Stimulated activated CD8-positive, alpha-beta memory T cell treated with anti-CD3 and anti-CD28 coated beads, Interleukin-12 subunit alpha, Interleukin-12 subunit beta, amount 100 ng/mL, for 24 hours (primary cell): ENCODE measurements around the gene PRSS48.
"Not testable (repeated sequence)": the region's sequence is repeated elsewhere in the genome, so short reads cannot be mapped to it uniquely, and the experiment has no call there.

Experiments used
- DNase-seq: peaks from one replicate; pipeline ENCODE4 v3.0.0-alpha.2; 2020; ENCODE audit errors: extremely low read depth

PRSS48 gene

GRCh38 chr4:151276787-151277562 lies at the start of gene PRSS48:
Gene PRSS48 (plus strand): TSS chr4:151277161. CDS start chr4:151277173, 12 bp downstream.
- peak; percentile 5 for DNase-seq

- DNase-seq, result no peak
Observed at GRCh38 chr4:151227172-151227571, 49.8 kb upstream of the PRSS48 start.

DNA sequence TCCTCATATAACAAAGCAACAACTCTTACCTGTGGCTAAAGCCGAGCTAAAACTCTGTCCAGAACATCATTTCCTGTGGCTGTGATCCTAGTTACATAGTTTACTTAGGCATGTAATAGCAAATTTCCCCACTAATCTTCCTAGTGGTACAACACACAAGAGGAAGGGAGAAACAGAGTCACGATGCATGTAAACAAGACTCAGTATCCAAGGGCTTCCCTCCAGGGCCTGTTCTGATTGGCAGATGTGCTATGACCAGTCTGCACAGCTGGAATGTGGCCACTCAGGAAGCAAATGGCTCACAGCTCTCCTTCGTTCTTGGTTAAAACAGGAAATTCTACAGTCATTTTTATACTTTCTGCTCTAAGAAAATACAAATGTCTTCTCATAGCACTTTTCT lies 49.2 kb upstream of the PRSS48 start:
- DNase-seq, result no peak

- no peak for DNase-seq
Observed at GRCh38 chr4:151228189-151229119, 48.5 kb upstream of the PRSS48 start.

GRCh38 chr4:151231915-151232595 lies 44.9 kb upstream of the PRSS48 start:
- DNase-seq, result no peak

DNA sequence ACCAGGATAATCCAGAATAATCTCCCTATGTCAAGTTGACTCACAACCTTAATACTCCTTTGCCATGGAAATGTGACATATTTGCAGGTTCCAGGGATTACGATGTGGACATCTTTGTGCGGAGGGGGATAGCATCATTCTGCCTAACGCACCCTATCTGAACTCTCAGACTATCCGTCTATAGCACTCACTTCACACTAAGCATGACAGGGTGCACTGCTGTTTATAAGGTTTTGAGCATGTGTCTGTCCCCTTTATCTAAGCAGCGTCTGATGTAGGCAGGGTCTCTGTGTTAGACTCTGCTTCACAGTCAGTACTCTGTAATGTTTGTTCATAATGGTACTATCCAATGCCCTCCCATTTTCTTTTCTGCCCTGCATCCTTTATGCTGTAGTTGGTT lies 43.4 kb upstream of the PRSS48 start:
- no peak for DNase-seq

DNA sequence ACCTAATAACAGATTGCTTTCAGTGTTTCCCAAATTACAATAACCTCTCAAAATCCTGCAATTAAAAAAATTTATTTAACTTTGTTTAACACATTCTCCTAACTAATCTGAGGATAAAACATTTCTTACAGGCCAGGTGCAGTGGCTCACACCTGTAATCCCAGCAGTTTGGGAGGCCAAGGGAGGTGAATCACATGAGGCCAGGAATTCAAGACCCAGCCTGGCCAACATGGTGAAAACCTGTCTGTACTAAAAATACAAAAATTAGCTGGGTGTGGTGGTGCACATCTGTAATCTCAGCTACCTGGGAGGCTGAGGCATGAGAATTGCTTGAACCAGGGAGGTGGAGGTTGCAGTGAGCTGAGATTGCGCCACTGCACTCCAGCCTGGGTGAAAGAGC lies 41.6 kb upstream of the PRSS48 start:
- DNase-seq, result not testable (repeated sequence)

DNA sequence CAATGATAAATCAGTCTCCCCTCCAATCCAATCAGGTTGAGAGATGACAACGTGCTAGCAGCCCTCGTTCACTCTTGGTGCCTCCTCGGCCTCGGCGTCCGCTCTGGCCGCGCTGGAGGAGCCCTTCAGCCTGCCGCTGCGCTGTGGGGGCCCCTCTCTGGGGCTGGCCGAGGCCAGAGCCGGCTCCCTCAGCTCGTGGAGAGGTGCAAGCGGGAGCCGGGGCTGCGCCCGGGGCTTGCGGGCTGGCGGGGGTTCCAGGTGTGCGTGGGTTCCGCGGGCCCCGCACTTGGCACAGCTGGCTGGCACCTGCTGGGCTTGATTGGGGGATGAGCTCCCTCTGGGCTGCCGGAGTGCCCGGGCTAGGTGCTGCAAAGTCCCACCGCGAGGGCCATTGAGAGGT lies 40.9 kb upstream of the PRSS48 start:
- no peak for DNase-seq

- DNase-seq, result no peak
Observed at GRCh38 chr4:151238477-151238876, 38.5 kb upstream of the PRSS48 start.

- DNase-seq, result no peak
Observed at GRCh38 chr4:151239608-151240007, 37.4 kb upstream of the PRSS48 start.

- no peak for DNase-seq
Observed at GRCh38 chr4:151242305-151242704, 34.7 kb upstream of the PRSS48 start.

DNA sequence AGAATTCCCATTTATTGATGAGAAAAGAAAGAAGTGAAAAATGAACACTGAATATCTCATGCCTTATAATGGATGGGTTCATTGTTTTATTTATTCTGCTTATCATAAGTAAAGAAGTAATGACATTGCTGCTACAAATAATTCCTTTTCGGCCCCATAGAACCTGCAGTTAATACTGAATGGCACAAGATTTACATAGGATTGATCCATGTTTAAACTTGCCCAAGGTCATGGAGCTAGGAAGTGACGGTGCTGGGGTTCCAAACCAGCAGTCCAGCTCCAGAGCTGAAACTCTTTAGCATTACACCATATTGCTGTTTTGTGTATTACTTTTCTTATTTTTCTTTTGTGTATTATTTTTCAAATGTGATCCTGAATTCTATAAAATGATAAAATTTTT lies 30.2 kb upstream of the PRSS48 start:
- no peak for DNase-seq

DNA sequence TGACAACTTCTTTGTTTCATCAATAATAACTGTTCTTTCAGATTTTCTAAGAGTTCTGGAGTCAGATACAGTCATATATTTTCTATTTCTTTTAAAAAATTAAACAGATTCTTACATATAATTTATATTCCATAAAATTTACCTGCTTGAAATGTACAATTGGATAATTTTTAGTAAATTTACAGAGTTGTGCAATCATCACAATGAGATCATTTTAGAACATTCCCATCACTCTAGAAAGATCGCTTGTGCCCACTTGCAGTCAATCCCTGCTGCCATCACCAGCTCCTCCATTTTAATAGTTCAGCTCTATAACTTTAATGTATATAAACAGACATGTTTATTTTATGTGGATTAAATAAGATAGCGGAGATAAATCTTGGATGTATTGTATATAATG lies 29.6 kb upstream of the PRSS48 start:
- DNase-seq, result no peak

DNA sequence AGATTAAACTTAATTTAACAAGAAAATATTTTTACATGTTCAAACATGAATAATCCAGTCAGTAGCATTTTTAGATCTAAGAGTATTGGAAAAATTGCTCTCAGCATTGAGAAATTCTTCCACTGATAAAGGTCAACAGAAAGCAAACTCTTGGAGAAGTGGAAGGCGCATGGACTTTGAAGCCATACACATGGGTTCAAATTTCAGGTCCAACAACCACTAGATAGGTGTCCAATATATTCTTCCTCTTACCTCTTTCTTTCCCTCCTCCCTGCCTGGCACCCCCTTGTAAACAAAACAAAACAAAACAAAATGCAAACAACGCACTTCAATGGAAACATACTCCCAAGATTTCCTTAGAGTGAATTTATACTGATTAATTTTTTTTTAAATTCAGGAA lies 28.4 kb upstream of the PRSS48 start:
- DNase-seq, result no peak

- DNase-seq, result no peak
Observed at GRCh38 chr4:151250706-151251105, 26.3 kb upstream of the PRSS48 start.

GRCh38 chr4:151251603-151252304 lies 25.2 kb upstream of the PRSS48 start:
- DNase-seq, result no peak

GRCh38 chr4:151255226-151255625 lies 21.7 kb upstream of the PRSS48 start:
- DNase-seq, result not testable (repeated sequence)

DNA sequence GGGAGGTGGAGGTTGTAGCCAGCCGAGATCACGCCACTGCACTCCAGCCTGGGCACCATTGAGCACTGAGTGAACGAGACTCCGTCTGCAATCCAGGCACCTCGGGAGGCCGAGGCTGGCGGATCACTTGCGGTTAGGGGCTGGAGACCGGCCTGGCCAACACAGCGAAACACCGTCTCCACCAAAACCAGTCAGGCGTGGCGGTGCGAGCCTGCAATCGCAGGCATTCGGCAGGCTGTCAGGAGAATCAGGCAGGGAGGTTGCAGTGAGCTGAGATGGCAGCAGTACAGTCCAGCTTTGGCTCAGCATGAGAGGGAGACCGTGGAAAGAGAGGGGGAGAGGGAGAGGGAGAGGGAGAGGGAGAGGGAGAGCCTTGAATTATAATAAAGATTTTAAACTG lies 21.3 kb upstream of the PRSS48 start:
- not testable (repeated sequence) for DNase-seq

- DNase-seq, result no peak
Observed at GRCh38 chr4:151256134-151256533, 20.8 kb upstream of the PRSS48 start.

DNA sequence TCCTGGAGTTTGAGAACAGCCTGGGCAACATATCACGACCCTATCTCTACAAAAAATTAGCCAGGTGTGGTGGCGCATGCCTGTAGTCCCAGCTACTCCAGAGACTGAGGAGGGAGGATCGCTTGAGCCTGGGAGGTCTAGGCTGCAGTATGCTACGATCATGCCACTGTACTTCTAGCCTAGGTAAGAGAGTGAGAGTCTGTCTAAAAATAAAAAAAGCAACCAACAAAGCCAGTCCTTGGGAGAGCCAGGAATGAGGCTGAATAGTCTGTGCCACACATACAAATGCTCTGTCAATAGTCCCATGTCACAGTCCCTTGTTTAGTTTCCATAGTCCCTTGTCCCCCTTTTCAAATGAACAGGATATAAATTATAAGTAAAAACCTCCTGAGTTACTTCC lies 19.3 kb upstream of the PRSS48 start:
- no peak for DNase-seq

GRCh38 chr4:151259752-151260151 lies 17.2 kb upstream of the PRSS48 start:
- no peak for DNase-seq

DNA sequence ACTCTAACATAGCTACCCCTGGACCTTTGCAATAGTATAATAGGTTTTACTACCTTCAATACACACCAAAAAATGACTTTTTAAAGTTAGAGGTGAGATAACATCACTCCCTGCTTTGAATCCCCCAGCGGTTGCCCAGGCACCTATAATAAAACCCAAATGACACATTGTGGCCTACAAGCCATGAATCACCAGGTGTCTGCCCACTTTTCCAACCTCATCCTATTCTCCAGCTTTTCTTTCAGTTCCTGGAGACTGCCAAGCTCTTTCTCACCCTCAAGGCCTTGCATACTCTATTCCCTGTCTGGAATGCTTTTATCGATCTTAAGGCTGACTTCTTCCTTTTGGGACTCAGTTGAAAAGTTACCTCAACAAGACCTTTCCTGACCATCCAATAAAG lies 16.4 kb upstream of the PRSS48 start:
- DNase-seq, result no peak
